ENCODE measurements around the gene RNASEL. TPM values are rescaled to one million over a fixed set of nuclear protein-coding genes. Genes with fewer than 3 reads are reported as not detected.

Gene RNASEL
- total and polyA plus RNA-seq, 4 donors = 3.7 to 14.8 (median 9.0) TPM

DNA sequence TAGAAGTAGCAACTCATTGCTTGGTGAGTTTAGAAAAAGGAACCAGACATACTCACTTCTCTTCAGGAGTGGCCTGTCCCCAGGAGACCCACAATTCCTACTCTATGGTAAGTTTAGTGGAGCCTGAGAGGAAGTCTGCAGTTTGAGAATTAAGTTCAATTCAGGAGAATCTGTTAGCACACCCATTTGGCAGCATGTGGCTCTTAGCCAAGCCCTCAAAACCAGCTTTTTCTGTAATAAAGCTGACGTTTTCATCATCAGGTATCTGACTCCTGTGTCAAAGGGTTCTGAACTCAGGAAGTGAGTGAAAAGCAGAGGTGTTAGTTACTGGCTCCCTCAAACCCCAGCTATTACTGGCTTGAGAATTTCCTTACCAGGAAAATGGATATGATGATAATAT is 35.5 kb upstream of the RNASEL start:
- H3K9ac ChIP-seq (ENCODE audit: insufficient read depth in 1 of 2, low read length in 2 of 2) = no peak overlapping the region
- TF ChIP-seq, protein P1, sequence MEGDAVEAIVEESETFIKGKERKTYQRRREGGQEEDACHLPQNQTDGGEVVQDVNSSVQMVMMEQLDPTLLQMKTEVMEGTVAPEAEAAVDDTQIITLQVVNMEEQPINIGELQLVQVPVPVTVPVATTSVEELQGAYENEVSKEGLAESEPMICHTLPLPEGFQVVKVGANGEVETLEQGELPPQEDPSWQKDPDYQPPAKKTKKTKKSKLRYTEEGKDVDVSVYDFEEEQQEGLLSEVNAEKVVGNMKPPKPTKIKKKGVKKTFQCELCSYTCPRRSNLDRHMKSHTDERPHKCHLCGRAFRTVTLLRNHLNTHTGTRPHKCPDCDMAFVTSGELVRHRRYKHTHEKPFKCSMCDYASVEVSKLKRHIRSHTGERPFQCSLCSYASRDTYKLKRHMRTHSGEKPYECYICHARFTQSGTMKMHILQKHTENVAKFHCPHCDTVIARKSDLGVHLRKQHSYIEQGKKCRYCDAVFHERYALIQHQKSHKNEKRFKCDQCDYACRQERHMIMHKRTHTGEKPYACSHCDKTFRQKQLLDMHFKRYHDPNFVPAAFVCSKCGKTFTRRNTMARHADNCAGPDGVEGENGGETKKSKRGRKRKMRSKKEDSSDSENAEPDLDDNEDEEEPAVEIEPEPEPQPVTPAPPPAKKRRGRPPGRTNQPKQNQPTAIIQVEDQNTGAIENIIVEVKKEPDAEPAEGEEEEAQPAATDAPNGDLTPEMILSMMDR (IDR thresholded peaks at IDR 0.05; ENCODE audit: control extremely low read depth, extremely low read depth) = no peak
- DNase-seq (no peak), ATAC-seq (ENCODE audit: insufficient read depth, low FRiP score) (no peak)
- H3K4me1 ChIP-seq (ENCODE audit: control insufficient read depth in 5 of 5, insufficient read depth in 5 of 5, low read length in 5 of 5) = peaks cover 0 to 3% (median 0%) of the 10 kb centered on the region in 5 donors
- no peaks in the 10 kb centered on the region for H3K27me3 ChIP-seq (ENCODE audit: control insufficient read depth in 3 of 3, insufficient read depth in 3 of 3, low read length in 2 of 3)
- WGBS, 2 donors = 25 to 31% methylated on average over 1 of the region's 1 CpG
- H3K36me3 ChIP-seq (ENCODE audit: control insufficient read depth in 4 of 4, insufficient read depth in 4 of 4, low read length in 4 of 4) = no peaks in the 10 kb centered on the region
- H3K27ac ChIP-seq (ENCODE audit: low read depth in 1 of 2, low read length in 1 of 2) = no peak overlapping the region
- no peaks in the 10 kb centered on the region for H3K9me3 ChIP-seq (ENCODE audit: control insufficient read depth in 4 of 4, insufficient read depth in 3 of 4, low read length in 3 of 4)
- H3K4me3 ChIP-seq = no peak overlapping the region

DNA sequence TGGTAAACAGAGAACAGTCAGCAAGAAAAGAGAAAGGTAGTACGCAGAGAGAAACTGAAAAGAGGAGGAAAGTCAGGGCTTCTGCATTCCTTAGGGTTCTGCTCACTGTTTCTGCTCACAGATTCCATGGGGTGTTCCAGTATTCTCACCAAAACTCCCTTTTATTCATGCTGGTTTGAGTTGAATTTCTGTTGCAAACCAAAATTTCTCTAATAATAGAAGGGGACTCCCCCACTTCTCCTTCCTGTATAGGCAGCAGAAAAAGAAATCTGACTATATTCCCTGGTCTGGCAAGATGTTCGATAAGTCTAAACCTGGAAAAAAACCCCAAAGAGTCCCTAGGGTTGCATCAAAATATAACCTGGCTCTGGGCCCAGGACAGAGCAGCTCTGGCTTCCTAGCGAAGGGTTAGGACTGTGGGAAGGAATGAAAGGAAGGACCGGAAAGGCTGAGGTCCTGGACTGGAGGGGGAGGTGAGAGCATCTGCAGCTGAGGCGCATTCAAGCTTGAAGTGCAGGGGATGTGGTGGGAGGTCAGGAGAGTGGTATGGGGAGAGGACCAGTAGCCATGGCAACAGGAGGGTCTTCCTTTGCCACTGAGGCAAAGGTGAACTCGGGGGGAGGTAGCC is 34.0 kb upstream of the RNASEL start:
- no peaks in the 10 kb centered on the region for H3K4me1 ChIP-seq (ENCODE audit: control insufficient read depth in 5 of 5, insufficient read depth in 5 of 5, low read length in 5 of 5)
- H3K27me3 ChIP-seq (ENCODE audit: control insufficient read depth in 3 of 3, insufficient read depth in 3 of 3, low read length in 2 of 3) = no peaks in the 10 kb centered on the region
- H3K9me3 ChIP-seq (ENCODE audit: control insufficient read depth in 4 of 4, insufficient read depth in 3 of 4, low read length in 3 of 4) = no peaks in the 10 kb centered on the region
- H3K27ac ChIP-seq (ENCODE audit: low read depth in 1 of 2, low read length in 1 of 2) = no peak overlapping the region
- H3K36me3 ChIP-seq (ENCODE audit: control insufficient read depth in 4 of 4, insufficient read depth in 4 of 4, low read length in 4 of 4) = no peaks in the 10 kb centered on the region
- no peak overlapping the region for H3K4me3 ChIP-seq
- H3K9ac ChIP-seq (ENCODE audit: insufficient read depth in 1 of 2, low read length in 2 of 2) = no peak overlapping the region
- ATAC-seq (ENCODE audit: insufficient read depth, low FRiP score) (no peak), DNase-seq (no peak)
- 73 to 78% methylated on average over 6 of the region's 6 CpGs for WGBS, 2 donors
- TF ChIP-seq, protein P1 (IDR thresholded peaks at IDR 0.05; ENCODE audit: control extremely low read depth, extremely low read depth) = no peak

DNA sequence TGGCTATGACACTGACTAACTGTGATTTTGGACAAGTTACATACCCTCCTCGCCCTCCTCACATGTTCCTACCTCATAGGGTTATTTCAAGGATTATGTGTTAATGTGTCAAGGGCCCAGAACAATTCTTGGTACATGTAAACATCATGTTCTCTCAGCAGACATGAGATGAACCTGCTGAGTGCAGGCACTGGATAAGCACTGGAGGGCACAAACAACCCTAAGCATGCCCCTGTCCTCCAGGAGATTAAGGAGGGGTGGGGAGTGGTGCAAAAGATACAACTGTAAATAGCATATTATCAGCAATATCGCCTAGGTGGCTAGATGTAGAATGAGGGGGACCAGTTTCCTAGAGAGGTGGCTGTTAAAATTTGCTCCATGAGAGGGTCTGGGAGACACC is 32.9 kb upstream of the RNASEL start:
- no peak overlapping the region for H3K4me3 ChIP-seq
- peaks cover 0 to 6% (median 4%) of the 10 kb centered on the region in 3 donors for H3K27me3 ChIP-seq (ENCODE audit: control insufficient read depth in 3 of 3, insufficient read depth in 3 of 3, low read length in 2 of 3)
- H3K9ac ChIP-seq (ENCODE audit: insufficient read depth in 1 of 2, low read length in 2 of 2) = no peak overlapping the region
- no peak overlapping the region for H3K27ac ChIP-seq (ENCODE audit: low read depth in 1 of 2, low read length in 1 of 2)
- ATAC-seq (ENCODE audit: insufficient read depth, low FRiP score) (no peak), DNase-seq (no peak)
- no peaks in the 10 kb centered on the region for H3K36me3 ChIP-seq (ENCODE audit: control insufficient read depth in 4 of 4, insufficient read depth in 4 of 4, low read length in 4 of 4)
- WGBS, 2 donors = 96 to 97% methylated on average over 2 of the region's 2 CpGs
- TF ChIP-seq, protein P1 (IDR thresholded peaks at IDR 0.05; ENCODE audit: control extremely low read depth, extremely low read depth) = no peak
- no peaks in the 10 kb centered on the region for H3K9me3 ChIP-seq (ENCODE audit: control insufficient read depth in 4 of 4, insufficient read depth in 3 of 4, low read length in 3 of 4)
- H3K4me1 ChIP-seq (ENCODE audit: control insufficient read depth in 5 of 5, insufficient read depth in 5 of 5, low read length in 5 of 5) = peaks cover 0 to under 1% (median 0%) of the 10 kb centered on the region in 5 donors

Measured in lung (tissue), 12 donors.